Neural progenitor cell (in vitro differentiated cells): Measurements from ENCODE around the gene MPP7.

Source experiments
- EZH2phosphoT487 ChIP-seq: fragments of 200-600 bp; sonication (generic); IDR thresholded peaks from 2 replicates; pipeline ENCODE4 v1.6.1; 2017; ENCODE audit warnings: antibody characterized with exemption
- TF ChIP-seq, protein P1 (sequence below): fragments of 200-600 bp; sonication (generic); IDR thresholded peaks from 2 replicates; pipeline ENCODE4 v1.5.1; 2017; ENCODE audit warnings: antibody characterized with exemption, mild to moderate bottlenecking

DNA sequence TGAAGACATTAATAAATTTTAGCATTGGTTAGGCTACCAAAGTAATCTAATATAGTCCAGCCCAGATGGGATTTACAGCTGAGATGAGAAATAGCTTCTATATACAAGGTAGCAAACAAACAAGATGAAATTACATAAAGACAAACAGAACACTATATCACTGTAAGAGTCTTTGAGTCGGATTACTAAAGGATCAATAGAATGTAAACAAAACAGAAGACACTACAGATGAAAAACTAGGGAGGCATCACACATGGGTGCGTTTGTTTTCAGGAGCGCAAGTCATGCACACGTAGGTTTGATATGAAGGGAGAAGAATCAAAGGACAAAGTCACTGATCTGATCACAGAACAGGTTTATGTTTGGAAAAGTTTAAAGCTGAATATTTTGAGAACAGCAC, 26.5 kb downstream of the MPP7 start:
- TF ChIP-seq, protein P1, sequence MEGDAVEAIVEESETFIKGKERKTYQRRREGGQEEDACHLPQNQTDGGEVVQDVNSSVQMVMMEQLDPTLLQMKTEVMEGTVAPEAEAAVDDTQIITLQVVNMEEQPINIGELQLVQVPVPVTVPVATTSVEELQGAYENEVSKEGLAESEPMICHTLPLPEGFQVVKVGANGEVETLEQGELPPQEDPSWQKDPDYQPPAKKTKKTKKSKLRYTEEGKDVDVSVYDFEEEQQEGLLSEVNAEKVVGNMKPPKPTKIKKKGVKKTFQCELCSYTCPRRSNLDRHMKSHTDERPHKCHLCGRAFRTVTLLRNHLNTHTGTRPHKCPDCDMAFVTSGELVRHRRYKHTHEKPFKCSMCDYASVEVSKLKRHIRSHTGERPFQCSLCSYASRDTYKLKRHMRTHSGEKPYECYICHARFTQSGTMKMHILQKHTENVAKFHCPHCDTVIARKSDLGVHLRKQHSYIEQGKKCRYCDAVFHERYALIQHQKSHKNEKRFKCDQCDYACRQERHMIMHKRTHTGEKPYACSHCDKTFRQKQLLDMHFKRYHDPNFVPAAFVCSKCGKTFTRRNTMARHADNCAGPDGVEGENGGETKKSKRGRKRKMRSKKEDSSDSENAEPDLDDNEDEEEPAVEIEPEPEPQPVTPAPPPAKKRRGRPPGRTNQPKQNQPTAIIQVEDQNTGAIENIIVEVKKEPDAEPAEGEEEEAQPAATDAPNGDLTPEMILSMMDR: no peak
- no peak for TF ChIP-seq EZH2phosphoT487
